T-helper 22 cell (primary cell): ENCODE measurements around the gene AKAP13.
A peak's percentile ranks its signal among the peaks of the same experiment; 100 is the strongest.

ENCODE experiments used
- DNase-seq: peaks from one replicate; pipeline ENCODE4 v3.0.0-alpha.2; 2020; ENCODE audit warnings: low read depth

The AKAP13 gene

GRCh38 chr15:85672332-85673084, 292.1 kb downstream of the AKAP13 start:
- no peak for DNase-seq

- DNase-seq: no peak
These were observed 292.9 kb downstream of the AKAP13 start for GRCh38 chr15:85673326-85673725.

- DNase-seq: no peak
These were observed 296.1 kb downstream of the AKAP13 start for GRCh38 chr15:85676342-85677098.

GRCh38 chr15:85679231-85679630, 298.8 kb downstream of the AKAP13 start:
- no peak for DNase-seq

- DNase-seq: no peak
These were observed 301.0 kb downstream of the AKAP13 start for GRCh38 chr15:85681386-85681785.

GRCh38 chr15:85684174-85684710, 303.8 kb downstream of the AKAP13 start:
- DNase-seq: no peak

GRCh38 chr15:85685356-85685755, 305.0 kb downstream of the AKAP13 start:
- DNase-seq: no peak

GRCh38 chr15:85687329-85687728, 306.9 kb downstream of the AKAP13 start:
- no peak for DNase-seq

GRCh38 chr15:85688711-85689110, 308.3 kb downstream of the AKAP13 start:
- DNase-seq: no peak

- peak; percentile 39 for DNase-seq
These were observed 309.3 kb downstream of the AKAP13 start for GRCh38 chr15:85689729-85690128.

- DNase-seq: no peak
These were observed 310.3 kb downstream of the AKAP13 start for GRCh38 chr15:85690561-85691231.

- no peak for DNase-seq
These were observed 311.2 kb downstream of the AKAP13 start for GRCh38 chr15:85691350-85692240.

- DNase-seq: no peak
These were observed 311.9 kb downstream of the AKAP13 start for GRCh38 chr15:85692321-85692720.

GRCh38 chr15:85692873-85693272, 312.5 kb downstream of the AKAP13 start:
- no peak for DNase-seq

- no peak for DNase-seq
These were observed 312.9 kb downstream of the AKAP13 start for GRCh38 chr15:85693277-85693676.

- no peak for DNase-seq
These were observed 313.7 kb downstream of the AKAP13 start for GRCh38 chr15:85694091-85694490.

- no peak for DNase-seq
These were observed 320.4 kb downstream of the AKAP13 start for GRCh38 chr15:85700767-85701166.

- DNase-seq: peak; percentile 23
These were observed 322.1 kb downstream of the AKAP13 start for GRCh38 chr15:85702321-85703101.

- DNase-seq: no peak
These were observed 323.7 kb downstream of the AKAP13 start for GRCh38 chr15:85704066-85704465.

- no peak for DNase-seq
These were observed 324.5 kb downstream of the AKAP13 start for GRCh38 chr15:85704720-85705429.
